Measurements from ENCODE around the gene PACS2. TPM values are rescaled to one million over a fixed set of nuclear protein-coding genes. Genes with fewer than 3 reads are reported as not detected.

Gene PACS2
- total and polyA plus RNA-seq, 2 of the 4 experiments (the other 2 are of a cell fraction): 15.6 to 32.2 TPM

GRCh38 chr14:105432657-105433056, 118.1 kb downstream of the PACS2 start:
- Histone ChIP-seq H3K23ac (ENCODE audit: low read depth, low read length) (no peak overlapping the region), H3K56ac (ENCODE audit: extremely low read depth, insufficient read depth, low read length) (no peak overlapping the region), H3K36me3 (ENCODE audit: control insufficient read depth, insufficient read depth, low read length) (no peaks in the 10 kb centered on the region; the same call in 1 of the 2 replicates), H3K79me1 (ENCODE audit: low read depth in 1 of 2, low read length in 2 of 2) (peaks cover 25 to 81% of the 10 kb centered on the region in 2 experiments), H3K4ac (ENCODE audit: low read depth, low read length) (no peak overlapping the region), H2AFZ (replicated peaks; ENCODE audit: low read length, poor library complexity) (no peak overlapping the region), H3K27ac (ENCODE audit: insufficient read depth, low read length) (no peak overlapping the region), H3K18ac (ENCODE audit: low read depth, low read length) (no peak overlapping the region), H2AK9ac (replicated peaks; ENCODE audit: low read depth, low read length, poor library complexity) (no peak overlapping the region), H3K4me3 (ENCODE audit: insufficient read depth, low read depth, low read length) (no peak overlapping the region), H3K14ac (replicated peaks; ENCODE audit: low read depth, low read length) (no peak overlapping the region), H4K91ac (ENCODE audit: insufficient read depth, low read depth, low read length) (no peak overlapping the region), H2AK5ac (ENCODE audit: low read depth, low read length) (no peak overlapping the region), H3K4me2 (ENCODE audit: low read depth, low read length) (no peak overlapping the region), H2BK20ac (ENCODE audit: low read depth, low read length) (no peak overlapping the region), H4K5ac (ENCODE audit: low read depth, low read length) (no peak overlapping the region), H4K8ac (ENCODE audit: low read depth in 2 of 2, low read length in 2 of 2) (no peak overlapping the region), H2BK120ac (ENCODE audit: low read depth, low read length) (no peak overlapping the region), H2BK15ac (ENCODE audit: low read depth, low read length) (no peak overlapping the region), H3K4me1 (ENCODE audit: control insufficient read depth, insufficient read depth, low read length) (no peaks in the 10 kb centered on the region; the same call in 1 of the 2 replicates), H2BK5ac (ENCODE audit: low read depth, low read length, poor library complexity, severe bottlenecking) (no peak overlapping the region), H3K9me3 (ENCODE audit: control insufficient read depth, insufficient read depth, low read length) (no peaks in the 10 kb centered on the region), H3K9me1 (ENCODE audit: insufficient read depth, low read length) (peaks cover 10% of the 10 kb centered on the region), H4K20me1 (ENCODE audit: insufficient read depth, low read length) (peaks cover 88% of the 10 kb centered on the region), H3K27me3 (ENCODE audit: control insufficient read depth, insufficient read depth, low read length) (no peaks in the 10 kb centered on the region), H3K9ac (ENCODE audit: low read depth, low read length) (no peak overlapping the region)
- no TSS peak for BruUV-seq (replicated peaks)
- POLR2A ChIA-PET (ENCODE audit: unreplicated experiment): no interaction called here
- intact Hi-C loops (cut with micrococcal nuclease) (no loop called here), dilution Hi-C loops (cut with HindIII; ENCODE audit: low sequenced_read_pairs, unreplicated experiment) (no loop called here), in situ Hi-C loops (cut with MboI; ENCODE audit: low sequenced_read_pairs) (no loop called here)
- CTCF ChIA-PET: no interaction called here
- no peak for ATAC-seq (ENCODE audit: low read depth)
- WGBS, 2 experiments (ENCODE audit: extremely low coverage in 2 of 2, insufficient read length in 1 of 2): 88% methylated on average over 10 of the region's 12 CpGs; no CpG with 5 or more reads in 1 of the 2 experiments
- TF ChIP-seq RFX5 (IDR thresholded peaks at IDR 0.05; ENCODE audit: low read depth, low read length) (no peak), CHD1 (IDR thresholded peaks at IDR 0.05; ENCODE audit: low read depth, low read length) (no peak), CTCF (conservative IDR thresholded peaks at IDR 0.05; ENCODE audit: low read depth, low read length) (no peak), MXI1 (IDR thresholded peaks at IDR 0.05; ENCODE audit: borderline replicate concordance, low read depth, low read length) (no peak), CEBPB (IDR thresholded peaks at IDR 0.05; ENCODE audit: low read depth, low read length) (no peak), MAFK (IDR thresholded peaks at IDR 0.05; ENCODE audit: low read depth, low read length) (no peak), USF2 (IDR thresholded peaks at IDR 0.05; ENCODE audit: low read depth, low read length) (no peak), MAZ (IDR thresholded peaks at IDR 0.05; ENCODE audit: borderline replicate concordance, low read depth, low read length) (no peak)
- no peak for DNase-seq

All from IMR-90 (cell line).